ENCODE data around the gene FBXO27.

GRCh38 chr19:39065928-39066327 is 33.6 kb upstream of the FBXO27 start:
- TF ChIP-seq CTCF (IDR thresholded peaks at IDR 0.05), result no peak
- TF ChIP-seq POLR2A (IDR thresholded peaks at IDR 0.05), result no peak
- TF ChIP-seq POLR2AphosphoS5 (IDR thresholded peaks at IDR 0.05), result no peak

Data from gastroesophageal sphincter (tissue), 3 donors.